Non-pigmented ciliary epithelial cell (primary cell): Measurements from ENCODE around the gene SRD5A1.

Experiments
- DNase-seq: peaks from one replicate; pipeline ENCODE4 v3.0.0-alpha.2; 2010; ENCODE audit warnings: low read depth

The SRD5A1 gene

GRCh38 chr5:6686501-6686900 lies 53.3 kb downstream of the SRD5A1 start:
- no peak for DNase-seq

DNA sequence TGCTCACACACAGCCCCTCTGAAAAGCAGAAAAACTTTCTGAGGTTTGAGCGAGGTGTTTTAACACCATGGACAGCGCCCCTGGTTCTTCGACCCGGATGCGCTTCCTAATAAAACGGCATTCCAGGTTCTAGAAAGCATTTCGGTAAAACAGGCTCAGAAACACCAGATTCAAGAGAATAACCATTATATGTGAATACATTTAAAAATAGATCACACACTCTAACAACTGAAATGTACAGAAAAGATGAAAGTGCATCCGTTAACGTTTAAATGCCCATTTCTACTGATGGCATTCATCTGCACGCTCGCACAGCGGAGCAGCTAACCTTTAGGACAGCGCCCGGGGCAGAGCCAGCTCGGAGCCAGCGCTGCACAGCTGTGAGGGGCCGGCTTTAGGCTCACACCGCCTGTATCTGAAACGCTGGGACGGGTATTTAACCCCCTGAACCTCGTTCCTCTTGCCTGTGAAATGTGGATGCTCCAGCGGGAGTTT lies 53.7 kb downstream of the SRD5A1 start:
- no peak for DNase-seq

DNA sequence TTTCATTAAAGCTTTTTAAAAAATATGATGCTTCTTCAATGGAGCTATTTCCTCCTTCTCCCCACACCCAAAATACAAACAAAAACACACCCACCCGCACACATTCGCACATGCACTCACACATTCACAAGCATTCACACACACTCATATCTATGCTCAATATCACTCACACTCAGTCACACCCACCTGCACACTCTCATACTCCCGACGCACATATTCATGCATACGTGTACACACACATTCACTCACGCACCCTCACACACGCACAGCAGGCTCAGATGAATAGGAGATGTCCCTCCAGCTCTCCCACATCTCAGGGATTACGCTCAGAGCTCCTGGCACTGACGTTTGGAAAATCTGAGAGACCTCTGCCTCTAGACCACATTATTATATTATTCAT lies 54.3 kb downstream of the SRD5A1 start:
- no peak for DNase-seq

DNA sequence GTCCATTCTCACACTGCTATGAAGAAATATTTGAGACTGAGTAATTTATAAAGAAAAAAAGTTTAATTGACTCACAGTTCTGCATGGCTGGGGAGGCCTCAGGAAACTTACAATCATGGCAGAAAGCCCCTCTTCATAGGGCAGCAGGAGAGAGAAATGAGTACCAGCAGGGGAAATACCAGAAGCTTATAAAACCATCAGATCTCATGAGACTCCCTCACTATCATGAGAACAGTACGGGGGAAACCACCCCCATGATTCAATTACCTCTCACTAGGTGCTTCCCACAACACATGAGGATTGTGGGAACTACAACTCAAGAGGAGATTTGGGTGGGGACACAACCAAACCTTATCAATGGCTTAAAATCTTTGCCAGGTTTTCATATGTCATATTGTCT lies 59.7 kb downstream of the SRD5A1 start:
- DNase-seq: no peak

- DNase-seq: no peak
Observed at GRCh38 chr5:6698696-6699095, 65.5 kb downstream of the SRD5A1 start.

GRCh38 chr5:6699357-6699756 lies 66.1 kb downstream of the SRD5A1 start:
- DNase-seq: no peak

DNA sequence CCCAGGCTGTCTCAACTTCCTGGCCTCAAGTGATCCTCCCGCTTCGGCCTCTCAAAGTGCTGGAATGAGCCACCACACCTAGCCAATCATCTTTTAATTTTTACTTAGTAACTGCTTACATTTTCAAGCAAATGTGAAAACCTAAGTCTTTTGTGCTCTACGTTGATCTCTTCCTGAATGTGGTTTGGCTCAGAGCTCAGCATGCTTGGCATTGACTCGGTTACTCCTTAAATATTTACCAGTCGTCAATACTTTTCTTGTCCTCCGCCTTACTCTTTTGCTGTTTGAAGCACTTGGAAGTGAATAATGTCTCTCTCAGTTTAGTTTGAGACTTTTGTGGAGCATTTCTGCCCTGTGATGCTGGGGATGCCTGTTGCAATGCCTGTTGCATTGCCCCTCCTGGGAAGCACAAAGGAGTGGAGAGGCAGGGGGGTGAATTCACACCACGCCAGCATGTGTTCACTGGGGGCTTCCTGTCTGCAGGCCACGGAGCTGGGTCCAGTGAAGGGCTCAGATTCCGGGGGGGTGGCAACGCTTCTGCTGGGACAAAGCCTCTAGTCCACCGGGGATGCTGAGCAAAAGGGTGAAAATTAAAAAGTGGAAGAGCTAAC lies 66.9 kb downstream of the SRD5A1 start:
- DNase-seq: no peak

GRCh38 chr5:6700685-6701355 lies 67.6 kb downstream of the SRD5A1 start:
- DNase-seq: no peak

DNA sequence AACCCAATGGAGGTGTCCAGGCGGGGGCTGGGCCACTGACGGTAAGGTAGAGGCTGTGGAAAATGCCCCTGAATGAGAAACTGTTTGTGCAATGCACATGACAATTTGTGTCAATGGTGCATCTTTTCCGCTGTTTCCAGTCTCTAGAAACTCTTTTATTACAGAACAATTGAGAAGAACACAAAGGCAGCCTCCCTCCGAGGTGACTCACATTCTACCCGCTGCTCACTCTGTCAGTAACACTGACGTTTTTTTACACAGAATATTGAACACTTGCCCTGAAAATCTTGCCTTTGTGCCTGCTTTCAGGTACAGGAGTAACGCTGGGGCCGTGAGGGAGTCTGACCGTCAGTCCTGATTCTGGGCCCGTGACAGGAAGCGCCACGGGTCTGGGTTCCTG lies 68.3 kb downstream of the SRD5A1 start:
- no peak for DNase-seq

- no peak for DNase-seq
Observed at GRCh38 chr5:6702633-6703032, 69.4 kb downstream of the SRD5A1 start.

DNA sequence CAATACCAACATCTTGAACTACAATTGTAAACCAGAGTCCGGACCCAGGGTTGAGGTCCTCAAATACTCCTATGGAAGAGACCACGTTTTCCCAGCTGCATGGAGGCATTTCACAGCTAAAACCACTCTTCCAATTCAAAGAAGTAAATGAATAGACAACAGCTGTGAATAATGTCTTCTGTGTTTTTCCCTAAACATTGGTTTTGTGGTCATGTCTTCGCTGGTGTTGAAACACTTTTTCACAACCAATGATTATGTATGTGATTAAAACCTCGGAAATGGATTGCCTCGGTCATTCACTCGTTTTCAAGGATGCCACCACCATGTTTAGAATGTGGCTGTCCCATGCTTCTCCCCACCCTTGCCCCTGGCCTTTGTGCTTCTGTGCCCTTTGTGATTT lies 70.6 kb downstream of the SRD5A1 start:
- DNase-seq: no peak

- peak; percentile 63 for DNase-seq
Observed at GRCh38 chr5:6704361-6704851, 71.2 kb downstream of the SRD5A1 start.

- DNase-seq: no peak
Observed at GRCh38 chr5:6705088-6705487, 71.8 kb downstream of the SRD5A1 start.

DNA sequence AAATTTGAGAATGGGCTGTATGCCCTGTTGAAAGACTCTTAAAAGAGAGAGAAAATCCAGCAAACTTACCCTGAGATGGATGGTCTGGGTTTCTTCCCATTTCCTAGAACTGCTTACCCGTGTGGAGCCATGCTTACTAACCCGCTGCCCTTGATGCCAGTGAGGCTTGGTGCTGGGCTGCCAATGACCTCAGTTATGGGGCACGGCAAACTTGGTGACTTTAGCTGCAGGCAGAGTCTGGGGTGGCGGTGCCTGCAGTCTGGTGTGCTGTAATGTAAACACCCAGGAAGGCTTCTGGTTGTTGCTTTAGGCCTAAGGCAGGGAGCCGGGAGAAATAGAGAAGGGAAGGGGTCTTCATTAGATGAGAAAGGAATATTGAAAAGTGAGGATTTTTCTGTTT lies 72.7 kb downstream of the SRD5A1 start:
- DNase-seq: no peak

GRCh38 chr5:6707852-6708251 lies 74.6 kb downstream of the SRD5A1 start:
- no peak for DNase-seq

GRCh38 chr5:6708814-6709213 lies 75.6 kb downstream of the SRD5A1 start:
- DNase-seq: no peak

DNA sequence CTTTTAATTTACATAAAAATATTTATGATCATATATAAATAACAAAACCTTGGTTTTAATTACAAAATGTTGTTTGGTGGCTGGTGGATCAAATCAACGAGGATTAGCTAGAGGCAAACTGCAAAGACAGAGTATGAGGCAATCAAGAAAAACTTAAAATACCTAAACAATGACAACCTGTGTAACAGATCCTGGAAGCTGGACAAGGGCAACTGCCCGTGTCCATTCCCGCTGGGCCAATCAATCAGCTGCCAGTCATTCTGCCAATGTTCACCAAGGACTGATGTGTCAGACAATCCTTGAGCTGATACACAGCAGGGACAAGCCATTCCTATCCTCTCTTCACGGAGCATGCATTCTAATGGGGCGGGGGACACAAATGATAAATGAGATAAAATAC lies 76.8 kb downstream of the SRD5A1 start:
- no peak for DNase-seq

- no peak for DNase-seq
Observed at GRCh38 chr5:6710551-6711318, 77.5 kb downstream of the SRD5A1 start.

DNA sequence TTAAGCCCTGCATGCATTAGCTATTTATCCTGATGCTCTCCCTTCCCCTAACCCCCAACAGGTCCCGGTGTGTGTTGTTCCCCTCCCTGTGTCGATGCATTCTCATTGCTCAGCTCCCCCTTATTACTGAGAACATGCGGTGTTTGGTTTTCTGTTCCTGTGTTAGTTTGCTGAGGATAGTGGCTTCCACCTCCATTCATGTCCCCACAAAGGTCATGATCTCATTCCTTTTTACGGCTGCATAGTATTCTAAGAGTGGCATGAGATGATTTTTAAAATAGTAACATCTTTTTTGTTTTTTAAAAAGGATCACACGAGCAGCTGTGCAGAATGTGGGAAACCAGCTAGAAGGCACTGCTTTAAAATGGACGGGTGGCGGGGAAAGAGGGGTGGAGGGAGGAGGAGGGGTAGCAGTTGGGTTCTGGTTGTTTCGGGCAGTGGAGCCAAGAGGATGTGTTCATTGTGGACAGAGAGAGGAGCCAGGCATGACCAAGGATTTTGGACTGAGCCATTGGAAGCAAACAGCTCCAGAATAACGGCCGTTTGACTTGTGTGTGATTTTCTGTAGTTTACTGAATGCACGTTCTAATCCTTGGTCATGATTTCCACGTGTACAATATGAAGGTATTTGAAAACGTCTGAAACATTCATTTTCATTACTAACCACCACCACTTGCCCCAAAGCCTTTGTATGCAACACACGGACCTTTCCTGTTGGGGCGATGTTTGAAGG lies 78.3 kb downstream of the SRD5A1 start:
- no peak for DNase-seq

DNA sequence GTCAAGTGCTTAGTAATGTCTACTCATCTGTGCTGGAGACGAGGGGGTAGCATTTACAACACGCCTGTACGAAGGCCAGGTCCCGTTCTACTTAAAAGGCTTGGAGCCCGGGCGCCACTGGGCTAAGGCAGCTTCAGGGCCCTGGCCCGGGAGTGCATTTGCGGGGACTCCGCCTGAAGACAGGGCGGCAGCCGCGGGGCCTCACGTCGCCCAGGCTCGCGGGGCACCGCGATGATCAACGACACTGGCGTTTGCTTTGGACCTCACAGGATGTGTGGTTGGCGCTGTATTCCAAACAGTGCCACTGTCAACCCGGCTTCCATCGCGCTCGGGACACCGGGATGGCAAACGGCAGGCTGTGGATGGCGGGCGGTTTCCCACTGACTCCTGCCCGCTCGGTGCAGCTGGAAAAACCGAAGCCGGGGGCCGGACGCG lies 78.9 kb downstream of the SRD5A1 start:
- peak; percentile 35 for DNase-seq

GRCh38 chr5:6712577-6713273 lies 79.5 kb downstream of the SRD5A1 start:
- peak; percentile 55 for DNase-seq
